ENCODE data around the gene KATNAL1. TPM values are rescaled to one million over a fixed set of nuclear protein-coding genes. Genes with fewer than 3 reads are reported as not detected.

KATNAL1 gene
- total RNA-seq, result 6.3 and 10.1 TPM in 2 replicates

DNA sequence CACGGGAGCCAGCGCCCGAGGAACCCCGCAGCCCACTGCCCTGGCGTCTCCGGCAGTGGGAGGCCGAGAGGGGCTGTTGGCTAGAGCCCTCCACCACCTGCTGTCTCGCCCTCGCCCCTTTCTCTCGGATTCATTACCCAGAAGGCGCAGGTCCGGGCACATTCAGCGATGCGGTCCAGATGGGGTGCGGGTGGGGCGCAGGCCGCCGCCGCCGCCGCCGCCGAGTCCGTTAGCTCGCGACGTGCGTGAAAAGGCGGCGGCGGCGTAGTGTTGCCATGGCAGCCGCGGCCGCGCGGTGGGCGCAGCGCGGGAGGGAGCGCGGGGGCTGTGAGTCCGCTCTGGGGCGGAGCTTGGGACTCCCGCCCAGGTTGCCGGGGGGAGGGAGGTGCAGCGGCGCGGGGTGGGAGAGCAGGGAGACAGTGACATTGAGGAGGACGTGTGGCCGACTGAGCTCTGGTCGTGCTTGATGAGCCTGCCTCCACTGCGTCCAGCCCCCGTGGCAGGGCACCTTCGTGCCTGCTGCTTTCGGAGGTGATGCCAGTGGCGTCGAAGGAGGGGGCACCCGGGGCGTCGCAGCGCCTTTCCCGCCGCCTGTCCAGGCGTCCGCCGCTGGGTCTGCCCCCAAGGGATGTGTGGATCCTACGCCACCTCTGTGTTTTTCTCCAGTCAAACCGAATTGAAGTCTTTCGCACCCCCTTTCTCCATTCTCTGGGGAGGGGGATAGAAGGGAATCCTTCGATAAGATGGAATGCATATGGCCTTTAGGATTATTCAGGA, at the start of gene KATNAL1:
Gene KATNAL1 (minus strand): TSS at position 358 of the 777 bp plus-strand sequence. CDS start 23,774 bp downstream, outside the sequence.

Other genes with a start within 250 kb of the KATNAL1 start
- gene UBE2L5, start 114.9 kb upstream of the KATNAL1 start, total RNA-seq, result not detected in 2 replicates
- gene HMGB1, start 158.4 kb upstream of the KATNAL1 start, total RNA-seq, result 213 and 557 TPM in 2 replicates